Endothelial cell of umbilical vein (primary cell): ENCODE results near the gene ZNF264. TPM values are rescaled to one million over a fixed set of nuclear protein-coding genes. Genes with fewer than 3 reads are reported as not detected.

ENCODE experiments used
- BruUV-seq: library from RNA; stranded (reverse); fragments of 400-500 nt; replicated peaks from 2 replicates; lab custom pipeline; 2021; lab: Mats Ljungman, UMichigan
- CTCF ChIA-PET: fragments of 300-600, 350-600 bp; sonication (Branson Sonifier 250); formaldehyde crosslinking; loops from one replicate; lab custom pipeline; 2021; ENCODE audit warnings: antibody characterized with exemption, inconsistent platforms; lab: Charles Lee
- POLR2A ChIA-PET: fragments of 300-600, 350-600 bp; sonication (Branson Sonifier 250); formaldehyde crosslinking; loops from one replicate; lab custom pipeline; 2021; ENCODE audit warnings: antibody characterized with exemption, inconsistent platforms; lab: Charles Lee
- DNase-seq: peaks from one replicate; pipeline ENCODE4 v3.0.0-alpha.2; 2011; ENCODE audit warnings: low read depth, low spot score
- FAIRE-seq: peaks from 2 replicates; lab custom pipeline; 2011; peaks lifted over from hg19 to GRCh38; lab: Jason Lieb, UNC
- H2AFZ ChIP-seq: 2 replicates; pipeline ENCODE4 v1.6.0; 2012; ENCODE audit warnings: low read depth, low read length, control low read depth, inconsistent platforms
- H3K27ac ChIP-seq: 2 replicates; pipeline ENCODE4 v1.5.1; 2011; ENCODE audit warnings: low read depth, mild to moderate bottlenecking, control low read depth, low read length, moderate library complexity; ENCODE audit not compliant: insufficient read depth
- H3K27me3 ChIP-seq, 2 experiments: 2 replicates each; pipeline versions ENCODE4 v1.6.0 to v1.6.1; 2011; ENCODE audit warnings: low read length in 2 of 2, mixed read lengths in 1 of 2; ENCODE audit not compliant: control insufficient read depth in 2 of 2, insufficient read depth in 2 of 2
- H3K36me3 ChIP-seq, 2 experiments: 2 replicates in 1 of 2; 3 replicates in 1 of 2; pipeline ENCODE4 v1.5.1; 2011; ENCODE audit warnings: low read length in 2 of 2, mild to moderate bottlenecking in 1 of 2, moderate library complexity in 1 of 2; ENCODE audit not compliant: control insufficient read depth in 2 of 2, insufficient read depth in 2 of 2; ENCODE audit errors: extremely low read depth in 1 of 2
- H3K4me1 ChIP-seq: 3 replicates; pipeline ENCODE4 v1.5.1; 2011; ENCODE audit warnings: mild to moderate bottlenecking, low read length; ENCODE audit not compliant: control insufficient read depth, insufficient read depth; ENCODE audit errors: extremely low read depth
- H3K4me2 ChIP-seq: 2 replicates; pipeline ENCODE4 v1.6.1; 2011; ENCODE audit warnings: low read length, control low read depth, mixed read lengths; ENCODE audit not compliant: insufficient read depth
- H3K4me3 ChIP-seq, 3 experiments: fragments of 200-600 bp in 1 of 3; sonication (generic), shearing (Covaris generic) in 1 of 3; replicated peaks in 1 of 3; 2 replicates each; pipeline ENCODE4 v1.5.1; 2011 to 2016; ENCODE audit warnings: control low read depth in 3 of 3, low read length in 3 of 3, mild to moderate bottlenecking in 2 of 3, inconsistent platforms in 1 of 3, low read depth in 1 of 3, moderate library complexity in 1 of 3; ENCODE audit not compliant: insufficient read depth in 1 of 3
- H3K79me2 ChIP-seq: 2 replicates; pipeline ENCODE4 v1.6.0; 2012; ENCODE audit warnings: low read length, inconsistent platforms; ENCODE audit not compliant: control insufficient read depth, insufficient read depth
- H3K9ac ChIP-seq: replicated peaks from 2 replicates; pipeline ENCODE3; 2011; ENCODE audit warnings: low read length, control low read depth; ENCODE audit not compliant: insufficient read depth; ENCODE audit errors: extremely low read depth
- H3K9me1 ChIP-seq: replicated peaks from 3 replicates; pipeline ENCODE4 v1.6.0; 2011; ENCODE audit warnings: mild to moderate bottlenecking, low read length; ENCODE audit not compliant: control insufficient read depth, insufficient read depth; ENCODE audit errors: extremely low read depth
- H3K9me3 ChIP-seq: replicated peaks from 2 replicates; pipeline ENCODE4 v1.5.1; 2012; ENCODE audit warnings: low read length, inconsistent platforms; ENCODE audit not compliant: control insufficient read depth, insufficient read depth
- H4K20me1 ChIP-seq: replicated peaks from 2 replicates; pipeline ENCODE3; 2011; ENCODE audit warnings: mild to moderate bottlenecking, low read length; ENCODE audit not compliant: control insufficient read depth, insufficient read depth; ENCODE audit errors: extremely low read depth
- CTCF ChIP-seq, 2 donors: IDR thresholded peaks; 1 replicate in 1 of 2; 2 replicates in 1 of 2; pipeline ENCODE4 v1.5.1; 2011; ENCODE audit warnings: low read length in 2 of 2, mild to moderate bottlenecking in 2 of 2, moderate library complexity in 2 of 2, control low read depth in 1 of 2, inconsistent platforms in 1 of 2, low read depth in 1 of 2; ENCODE audit not compliant: insufficient read depth in 1 of 2; ENCODE audit errors: extremely low read depth in 1 of 2
- EZH2 ChIP-seq: IDR thresholded peaks from 2 replicates; pipeline ENCODE4 v1.6.1; 2012; ENCODE audit warnings: borderline replicate concordance, low read depth, mild to moderate bottlenecking, moderate library complexity, low read length, inconsistent platforms; ENCODE audit not compliant: severe bottlenecking
- FOS ChIP-seq: IDR thresholded peaks from 2 replicates; pipeline ENCODE4 v1.6.1; 2011; ENCODE audit warnings: mild to moderate bottlenecking, low read length, moderate library complexity, borderline replicate concordance; ENCODE audit not compliant: insufficient read depth
- MAX ChIP-seq: IDR thresholded peaks from 2 replicates; pipeline ENCODE4 v1.6.1; 2011; ENCODE audit not compliant: insufficient read depth, insufficient read length
- MYC ChIP-seq: IDR thresholded peaks from one replicate; pipeline ENCODE4 v1.6.1; 2011; ENCODE audit warnings: mild to moderate bottlenecking, low read depth, low read length
- POLR2AphosphoS5 ChIP-seq: IDR thresholded peaks from 2 replicates; pipeline ENCODE4 v1.6.1; 2012; ENCODE audit warnings: low read depth, mild to moderate bottlenecking, control low read depth, low read length, moderate library complexity; ENCODE audit not compliant: insufficient read depth
- dilution Hi-C: fragments of 300-500 bp; cut with MboI; formaldehyde crosslinking; loops from one replicate; pipeline ENCODE4 v1.15.0; 2019; ENCODE audit warnings: low sequenced_read_pairs; ENCODE audit not compliant: extremely low pct_ligation_motif_present
- intact Hi-C: fragments of 100-400 bp; cut with micrococcal nuclease; formaldehyde crosslinking; loops from one replicate; pipeline ENCODE4 v1.10.0; 2022
- polyA plus RNA-seq, 4 experiments: library from polyadenylated mRNA; depleted of rRNA in 3 of 4; stranded (reverse) in 3 of 4; unstranded in 1 of 4; fragments of >200 nt; gene quantifications; 2 replicates each; pipeline versions ENCODE4 v1.2.1 to v1.2.3, GENCODE V29; 2011 to 2012; ENCODE audit warnings: missing spikeins in 1 of 4
- total RNA-seq: library from RNA; stranded (reverse); gene quantifications from 2 replicates; pipeline ENCODE4 v1.2.3, GENCODE V29; 2021

ZNF264 gene
- total and polyA plus RNA-seq, 2 donors (not counting 3 experiments of a cell fraction or from before 2014, with no cell fraction given) = 4.4 to 20.5 TPM

- Histone ChIP-seq H3K27ac (no peak overlapping the region), H3K4me1 (peaks cover 6% of the 10 kb centered on the region), H3K36me3 (peaks cover 7 to 24% of the 10 kb centered on the region in 2 experiments), H3K4me2 (no peak overlapping the region), H3K9ac (no peak overlapping the region), H3K9me1 (no peaks in the 10 kb centered on the region), H3K9me3 (no peaks in the 10 kb centered on the region), H3K27me3 (no peaks in the 10 kb centered on the region), H2AFZ (no peak overlapping the region), H3K79me2 (peaks cover 30% of the 10 kb centered on the region), H4K20me1 (no peaks in the 10 kb centered on the region), H3K4me3 (no peak overlapping the region)
- DNase-seq (no peak), FAIRE-seq (no peak)
- no TSS peak for BruUV-seq
- POLR2A ChIA-PET = no interaction called here
- intact Hi-C loops = no loop called here
- no peak for TF ChIP-seq MYC
- no peak for TF ChIP-seq CTCF (IDR thresholded peaks at IDR 0.05; ENCODE audit: extremely low read depth in 1 of 2, insufficient read depth in 1 of 2, low read depth in 1 of 2, low read length in 2 of 2)
- no peak for TF ChIP-seq EZH2
- TF ChIP-seq POLR2AphosphoS5 = no peak
- no peak for TF ChIP-seq FOS
- no peak for TF ChIP-seq MAX
- CTCF ChIA-PET = no interaction called here
- dilution Hi-C loops = no loop called here
These were observed 53.8 kb downstream of the ZNF264 start for GRCh38 chr19:57245066-57245465.
